ENCODE results near the gene SLC30A4.

The SLC30A4 gene

GRCh38 chr15:45499426-45499825 is 23.1 kb downstream of the SLC30A4 start:
- DNase-seq = no peak

DNA sequence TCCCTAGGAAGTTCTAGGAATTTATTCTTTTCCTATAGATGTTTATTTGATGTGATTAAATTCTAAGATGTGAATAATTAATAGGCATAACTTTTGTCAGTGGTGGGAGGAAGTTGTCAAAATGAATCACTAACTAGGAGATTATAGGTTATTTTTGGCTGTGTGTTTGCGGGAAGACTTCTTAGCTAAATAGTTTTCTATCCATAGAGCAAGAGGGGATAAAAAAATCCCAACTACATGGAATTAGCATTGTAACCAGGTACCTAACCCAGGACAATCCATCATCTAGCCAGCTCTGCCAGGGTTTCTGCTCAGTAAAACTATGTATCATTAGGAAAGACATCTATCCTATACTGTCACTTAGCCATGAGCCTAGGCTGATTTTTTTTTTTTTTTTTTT is 23.9 kb downstream of the SLC30A4 start:
- DNase-seq = no peak

- DNase-seq = no peak
Measured at GRCh38 chr15:45497261-45497660, 25.3 kb downstream of the SLC30A4 start.

DNA sequence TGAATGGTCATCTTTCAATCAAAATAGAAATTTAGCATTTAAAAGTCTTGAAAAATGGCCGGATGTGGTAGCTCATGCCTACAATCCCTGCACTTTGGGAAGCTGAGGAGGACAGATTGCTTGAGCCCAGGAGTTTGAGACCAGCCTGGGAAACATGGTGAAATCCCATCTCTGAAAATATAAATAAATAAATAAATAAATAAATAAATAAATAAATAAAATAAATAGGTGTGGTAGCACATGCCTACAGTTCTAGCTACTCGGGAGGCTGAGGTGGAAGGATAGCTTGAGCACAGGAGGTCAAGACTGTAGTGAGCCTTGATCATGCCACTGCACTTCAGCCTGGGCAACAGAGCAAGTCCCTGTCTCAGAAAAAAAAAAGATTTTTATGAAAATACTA is 25.9 kb downstream of the SLC30A4 start:
- no peak for DNase-seq

- no peak for DNase-seq
Measured at GRCh38 chr15:45495588-45495987, 27.0 kb downstream of the SLC30A4 start.

DNA sequence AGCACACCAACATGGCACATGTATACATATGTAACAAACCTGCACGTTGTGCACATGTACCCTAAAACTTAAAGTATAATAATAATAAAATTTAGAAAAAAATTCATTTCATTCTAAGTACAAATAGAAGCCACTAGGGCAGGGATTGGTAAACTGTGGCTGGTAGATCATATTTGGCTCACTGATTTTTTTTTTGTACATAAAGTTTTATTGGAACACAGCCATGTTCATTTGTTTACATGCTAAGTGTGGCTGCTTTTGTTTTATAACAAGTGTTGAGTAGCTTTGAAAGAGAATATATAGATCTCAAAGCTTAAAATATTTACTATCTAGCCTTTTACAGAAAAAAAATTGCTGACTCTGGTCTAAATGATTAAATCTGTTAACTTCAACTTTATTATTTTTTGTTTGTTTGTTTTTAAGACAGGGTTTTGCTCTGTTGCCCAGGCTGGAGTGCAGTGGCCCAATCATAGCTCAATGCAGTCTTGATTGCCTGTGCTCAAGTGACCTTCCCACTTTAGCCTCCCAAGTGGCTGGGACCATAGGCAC is 32.8 kb downstream of the SLC30A4 start:
- DNase-seq = no peak

GRCh38 chr15:45486317-45486716 is 36.2 kb downstream of the SLC30A4 start:
- DNase-seq = no peak

DNA sequence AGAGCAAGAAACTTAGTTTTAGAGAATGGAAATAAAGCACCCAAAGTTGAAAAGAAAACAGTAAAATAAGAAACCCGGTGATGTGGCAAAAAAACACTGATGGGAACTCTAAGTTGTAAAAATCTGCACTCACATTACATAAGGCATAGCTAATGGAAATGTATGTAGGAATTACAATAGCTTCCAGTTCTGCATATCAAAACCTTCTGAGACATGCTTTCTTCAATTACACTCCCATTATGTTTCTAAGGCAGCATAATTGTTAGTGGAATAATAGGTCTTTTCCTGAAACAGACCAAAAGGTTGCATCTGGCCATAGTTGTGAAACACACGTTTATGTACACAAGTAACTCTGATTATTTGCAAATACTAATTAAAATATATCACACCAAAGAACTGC is 41.4 kb downstream of the SLC30A4 start:
- no peak for DNase-seq

GRCh38 chr15:45476410-45476809 is 46.1 kb downstream of the SLC30A4 start:
- no peak for DNase-seq

- no peak for DNase-seq
Measured at GRCh38 chr15:45474799-45475198, 47.8 kb downstream of the SLC30A4 start.

GRCh38 chr15:45473068-45473467 is 49.5 kb downstream of the SLC30A4 start:
- no peak for DNase-seq

GRCh38 chr15:45471151-45471550 is 51.4 kb downstream of the SLC30A4 start:
- DNase-seq = no peak

- DNase-seq = no peak
Measured at GRCh38 chr15:45469441-45469840, 53.1 kb downstream of the SLC30A4 start.

GRCh38 chr15:45469027-45469426 is 53.5 kb downstream of the SLC30A4 start:
- DNase-seq = no peak

DNA sequence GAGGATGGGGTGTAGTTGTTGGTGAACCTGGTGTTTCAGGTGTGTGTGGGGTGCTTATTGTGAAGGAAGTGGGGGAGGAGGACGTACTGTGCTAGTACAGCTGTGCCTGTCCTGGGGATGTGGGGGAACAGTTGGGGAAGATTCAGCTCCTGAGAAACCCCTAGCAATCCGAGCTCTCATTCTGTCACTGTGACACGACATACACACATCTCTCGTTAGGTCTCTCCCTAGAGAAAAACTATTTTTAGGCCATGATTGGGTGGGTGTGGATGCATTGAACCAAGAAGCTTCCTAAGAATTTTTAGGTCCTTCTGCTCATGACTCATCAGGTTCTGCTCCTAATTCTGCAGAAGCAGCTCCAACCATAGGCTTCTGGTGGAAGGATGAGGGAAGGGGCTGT is 54.3 kb downstream of the SLC30A4 start:
- DNase-seq = no peak

- DNase-seq = peak; percentile 72
Measured at GRCh38 chr15:45458746-45459403, 63.7 kb downstream of the SLC30A4 start.

DNA sequence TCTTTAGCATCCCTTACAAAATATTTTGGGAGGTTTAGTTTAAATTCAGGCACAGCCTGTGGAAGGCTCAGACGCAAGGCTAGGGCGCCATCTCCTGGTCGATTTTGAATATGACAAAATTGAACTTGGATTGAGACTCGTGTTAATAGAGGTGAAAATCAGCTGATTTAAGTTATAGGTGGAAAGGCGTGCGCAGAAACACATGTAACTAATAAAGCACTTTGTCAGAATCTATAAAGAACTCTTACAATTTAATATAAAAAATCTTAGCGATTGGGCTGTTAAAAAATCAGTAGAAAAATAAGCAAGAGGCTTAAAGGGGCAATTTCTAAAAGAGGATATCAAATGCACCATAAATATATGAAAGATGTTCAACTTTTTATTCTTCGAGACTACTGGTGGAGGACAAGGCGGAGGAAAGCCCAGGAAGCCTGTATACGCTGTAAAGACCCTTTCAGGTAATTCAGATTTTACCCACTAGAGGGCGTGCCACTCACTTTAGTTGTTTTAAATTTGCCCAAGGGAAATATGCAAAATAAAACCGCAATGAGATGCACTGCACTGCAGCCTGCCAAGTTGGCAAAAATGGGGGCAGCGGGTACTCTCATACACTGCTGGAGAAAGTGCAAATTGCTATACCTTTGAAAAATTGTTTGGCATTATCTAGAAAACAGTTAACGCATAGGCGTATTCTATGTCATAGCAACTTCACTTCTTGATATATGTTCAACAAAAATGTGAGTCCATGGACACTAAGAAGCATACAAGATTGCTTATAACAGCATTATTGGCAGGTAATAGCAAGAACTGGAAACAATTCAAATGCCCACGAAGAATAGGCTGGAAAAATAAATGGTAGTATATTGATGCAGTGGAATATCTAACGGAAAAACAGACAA is 64.7 kb downstream of the SLC30A4 start:
- DNase-seq = peak; percentile 67

DNA sequence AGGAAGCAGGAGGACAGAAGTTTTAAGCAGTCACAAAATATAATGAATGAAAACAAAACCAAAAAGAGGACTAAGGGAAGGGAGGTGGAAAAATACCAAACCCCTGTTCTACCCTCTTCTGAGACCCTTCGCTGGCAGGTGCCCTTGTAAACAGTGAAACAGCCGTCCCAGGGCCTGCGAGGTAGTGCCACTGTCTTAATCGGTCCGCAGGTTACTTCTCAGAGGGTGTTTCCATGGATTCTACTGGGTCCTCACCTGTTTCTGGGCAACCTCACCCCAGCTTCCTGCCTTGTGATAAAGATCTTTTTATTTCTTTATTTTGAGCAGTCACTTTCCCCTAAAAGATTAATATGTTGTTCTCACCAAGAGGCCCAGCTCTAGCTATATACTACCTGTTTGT is 65.3 kb downstream of the SLC30A4 start:
- DNase-seq = no peak

DNA sequence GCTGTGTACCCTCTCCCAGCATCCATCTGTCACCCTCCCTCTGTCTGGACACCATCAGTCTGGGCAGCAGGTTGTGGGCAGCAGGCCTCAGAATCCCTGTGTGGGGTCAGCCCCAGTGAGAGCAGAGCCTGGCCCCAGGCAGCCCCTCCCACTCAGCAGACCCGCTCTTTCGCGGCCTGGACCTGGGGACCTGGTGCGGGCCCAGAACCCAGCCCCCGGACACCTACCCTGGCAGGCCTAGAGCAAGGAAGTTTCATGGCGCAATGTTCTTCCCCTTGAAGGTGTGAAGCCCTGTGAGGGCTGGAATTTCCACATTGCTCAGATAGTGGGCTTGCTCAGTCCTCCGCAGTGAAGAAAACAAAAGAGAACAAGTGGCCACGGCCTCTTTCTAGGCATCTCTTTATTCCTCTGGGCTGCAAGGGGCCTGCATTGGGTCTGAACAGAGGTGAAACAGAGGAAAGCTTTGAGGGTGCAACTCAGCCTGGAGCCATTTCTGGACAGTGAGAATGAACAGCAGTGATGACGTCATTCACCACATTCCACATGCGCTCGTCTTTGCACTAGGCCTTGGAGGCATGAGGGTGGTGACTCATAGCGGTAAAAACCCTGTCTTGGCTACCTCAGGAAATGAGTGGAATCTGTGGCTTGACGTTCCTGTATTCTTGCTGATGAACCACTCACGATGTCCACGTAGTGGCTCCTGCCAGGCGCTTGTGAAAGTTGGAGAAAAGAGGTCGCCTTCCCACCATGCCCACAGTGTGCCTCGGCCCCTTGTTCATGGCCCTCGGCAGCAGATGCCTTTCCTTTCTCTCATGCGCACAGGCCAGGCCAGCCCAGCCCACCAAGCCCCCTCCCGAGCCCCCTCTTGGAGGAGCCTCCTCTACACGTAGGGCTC is 66.1 kb downstream of the SLC30A4 start:
- DNase-seq = peak; percentile 81

DNA sequence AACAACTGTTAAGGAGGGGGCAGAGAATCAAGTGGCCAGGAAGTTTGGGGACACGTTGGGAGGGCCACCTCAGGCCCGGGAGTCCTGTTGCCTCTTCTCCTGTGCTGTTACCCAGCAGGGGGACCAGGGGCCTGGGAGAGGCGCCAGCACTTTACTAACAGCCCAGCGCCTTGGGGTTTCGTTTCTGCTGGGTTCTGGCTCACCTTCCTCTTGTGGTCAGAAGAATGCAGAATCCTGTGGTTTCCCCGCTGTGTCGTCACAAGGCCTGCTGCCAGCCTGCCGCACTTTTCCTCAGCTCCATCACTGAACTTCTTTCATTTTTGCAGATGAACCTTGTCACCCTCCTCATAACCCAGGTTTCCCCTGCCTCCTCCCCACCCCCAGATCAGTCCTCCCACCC is 67.7 kb downstream of the SLC30A4 start:
- peak; percentile 75 for DNase-seq

DNA sequence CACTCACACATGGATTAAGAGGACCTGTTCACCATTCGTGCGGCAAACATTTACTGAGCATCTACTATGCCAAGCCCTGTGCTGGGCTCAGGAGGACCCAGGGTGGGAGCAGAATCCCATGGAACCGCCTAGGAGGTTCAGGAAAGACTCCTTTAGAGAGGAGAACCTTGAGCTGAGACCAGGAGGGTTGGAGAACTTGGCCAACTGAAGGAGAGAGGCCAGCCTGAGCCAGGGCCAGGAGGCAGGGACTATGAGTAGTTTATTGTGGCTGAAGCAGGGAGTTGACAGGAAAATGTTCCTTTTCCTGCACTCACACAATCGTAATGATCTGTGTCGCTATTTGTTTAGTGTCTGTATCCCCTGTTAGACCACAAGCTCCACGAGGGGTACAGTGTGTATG is 71.3 kb downstream of the SLC30A4 start:
- DNase-seq = no peak

- DNase-seq = no peak
Measured at GRCh38 chr15:45449916-45450867, 72.4 kb downstream of the SLC30A4 start.

All from stimulated activated CD4-positive, alpha-beta T cell treated with anti-CD3 and anti-CD28 coated beads, Interleukin-1b, Interleukin-23, amount 100 ng/mL, for 48 hours (primary cell).